AG09309 (cell line): ENCODE results near the gene XAB2.
"Not testable (repeated sequence)": the region's sequence is repeated elsewhere in the genome, so short reads cannot be mapped to it uniquely, and the experiment has no call there.

Experiments
- DNase-seq: peaks from one replicate; pipeline ENCODE4 v3.0.0-alpha.2; 2010; ENCODE audit warnings: low read depth
- H3K4me3 ChIP-seq: 2 replicates; pipeline ENCODE4 v1.5.1; 2011; ENCODE audit warnings: mild to moderate bottlenecking, low read depth, low read length, moderate library complexity; ENCODE audit not compliant: control insufficient read depth
- TF ChIP-seq, protein P1 (sequence below): IDR thresholded peaks from 2 replicates; pipeline ENCODE4 v1.5.1; 2011; ENCODE audit warnings: mild to moderate bottlenecking, low read depth, low read length, inconsistent platforms; ENCODE audit not compliant: insufficient read depth, control insufficient read depth; ENCODE audit errors: missing control alignments

The XAB2 gene

DNA sequence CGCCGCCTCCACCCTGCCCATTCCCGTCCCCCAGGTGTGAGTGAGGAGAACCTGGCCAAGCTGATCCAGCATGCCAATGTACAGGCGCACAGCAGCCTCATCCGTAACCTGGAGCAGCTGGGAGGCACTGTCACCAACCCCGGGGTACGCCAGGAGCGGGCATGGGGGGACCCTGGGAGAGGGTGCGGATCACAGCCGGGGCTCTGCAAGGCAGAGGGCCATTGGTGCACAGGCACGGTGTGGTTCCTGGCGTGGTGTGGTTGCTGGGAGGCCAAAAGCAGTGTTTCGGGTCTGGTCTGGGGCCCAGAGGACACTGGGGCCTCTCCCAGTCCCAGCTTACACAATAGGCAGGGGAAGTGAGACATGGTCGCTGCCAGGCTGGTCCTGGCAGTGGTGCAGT lies 15.8 kb upstream of the XAB2 start:
- no peak overlapping the region for H3K4me3 ChIP-seq
- TF ChIP-seq, protein P1, sequence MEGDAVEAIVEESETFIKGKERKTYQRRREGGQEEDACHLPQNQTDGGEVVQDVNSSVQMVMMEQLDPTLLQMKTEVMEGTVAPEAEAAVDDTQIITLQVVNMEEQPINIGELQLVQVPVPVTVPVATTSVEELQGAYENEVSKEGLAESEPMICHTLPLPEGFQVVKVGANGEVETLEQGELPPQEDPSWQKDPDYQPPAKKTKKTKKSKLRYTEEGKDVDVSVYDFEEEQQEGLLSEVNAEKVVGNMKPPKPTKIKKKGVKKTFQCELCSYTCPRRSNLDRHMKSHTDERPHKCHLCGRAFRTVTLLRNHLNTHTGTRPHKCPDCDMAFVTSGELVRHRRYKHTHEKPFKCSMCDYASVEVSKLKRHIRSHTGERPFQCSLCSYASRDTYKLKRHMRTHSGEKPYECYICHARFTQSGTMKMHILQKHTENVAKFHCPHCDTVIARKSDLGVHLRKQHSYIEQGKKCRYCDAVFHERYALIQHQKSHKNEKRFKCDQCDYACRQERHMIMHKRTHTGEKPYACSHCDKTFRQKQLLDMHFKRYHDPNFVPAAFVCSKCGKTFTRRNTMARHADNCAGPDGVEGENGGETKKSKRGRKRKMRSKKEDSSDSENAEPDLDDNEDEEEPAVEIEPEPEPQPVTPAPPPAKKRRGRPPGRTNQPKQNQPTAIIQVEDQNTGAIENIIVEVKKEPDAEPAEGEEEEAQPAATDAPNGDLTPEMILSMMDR: no peak
- DNase-seq: no peak

DNA sequence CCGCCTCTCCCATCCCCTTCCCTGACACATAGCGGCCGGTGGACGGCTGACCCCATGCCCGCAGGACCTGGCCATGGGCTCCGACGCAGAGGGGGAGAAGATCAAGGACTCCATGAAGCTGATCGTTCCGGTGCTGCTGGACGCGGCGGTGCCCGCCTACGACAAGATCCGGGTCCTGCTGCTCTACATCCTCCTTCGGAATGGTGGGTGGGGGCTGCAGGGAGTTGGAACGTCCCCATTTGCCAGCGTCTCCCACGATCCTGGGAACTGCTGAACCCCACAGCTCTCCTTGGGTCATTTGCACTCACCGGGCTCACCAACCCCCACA lies 15.2 kb upstream of the XAB2 start:
- no peak overlapping the region for H3K4me3 ChIP-seq
- DNase-seq: no peak
- TF ChIP-seq, protein P1: no peak

DNA sequence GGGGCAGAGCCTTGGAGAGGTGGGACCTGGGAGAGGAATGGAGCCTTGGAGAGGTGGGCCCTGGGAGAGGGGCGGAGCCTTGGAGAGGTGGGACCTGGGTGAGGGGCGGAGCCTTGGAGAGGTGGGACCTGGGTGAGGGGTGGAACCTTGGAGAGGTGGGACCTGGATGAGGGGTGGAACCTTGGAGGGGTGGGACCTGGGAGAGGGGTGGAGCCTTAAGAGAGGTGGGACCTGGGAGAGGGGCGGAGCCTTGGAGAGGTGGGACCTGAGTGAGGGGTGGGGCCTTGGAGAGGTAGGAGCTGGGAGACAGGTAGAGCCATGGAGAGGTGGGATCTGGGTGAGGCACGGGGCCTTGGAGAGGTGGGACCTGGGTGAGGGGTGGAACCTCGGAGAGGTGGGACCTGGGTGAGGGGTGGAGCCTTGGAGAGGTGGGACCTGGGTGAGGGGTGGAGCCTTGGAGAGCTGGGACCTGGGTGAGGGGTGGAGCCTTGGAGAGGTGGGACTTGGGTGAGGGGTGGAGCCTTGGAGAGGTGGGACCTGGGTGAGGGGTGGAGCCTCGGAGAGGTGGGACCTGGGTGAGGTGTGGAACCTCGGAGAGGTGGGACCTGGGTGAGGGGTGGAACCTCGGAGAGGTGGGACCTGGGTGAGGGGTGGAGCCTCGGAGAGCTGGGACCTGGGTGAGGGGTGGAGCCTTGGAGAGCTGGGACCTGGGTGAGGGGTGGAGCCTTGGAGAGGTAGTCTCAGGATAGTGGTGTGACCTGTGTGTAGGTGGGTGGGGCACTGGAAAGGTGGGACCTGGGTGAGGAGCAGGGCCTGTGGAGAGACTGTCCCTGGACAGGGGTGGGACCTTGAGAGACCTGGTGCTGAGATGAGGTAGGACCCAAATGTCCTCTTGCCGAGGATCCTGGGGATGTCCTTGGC lies 14.5 kb upstream of the XAB2 start:
- not testable (repeated sequence) for H3K4me3 ChIP-seq, DNase-seq

GRCh38 chr19:7643031-7643415 lies 13.7 kb upstream of the XAB2 start:
- TF ChIP-seq, protein P1: no peak
- DNase-seq: no peak
- no peak overlapping the region for H3K4me3 ChIP-seq

- no peak for DNase-seq
- no peak overlapping the region for H3K4me3 ChIP-seq
- TF ChIP-seq, protein P1: no peak
Measured at GRCh38 chr19:7642295-7643030, 13.1 kb upstream of the XAB2 start.

DNA sequence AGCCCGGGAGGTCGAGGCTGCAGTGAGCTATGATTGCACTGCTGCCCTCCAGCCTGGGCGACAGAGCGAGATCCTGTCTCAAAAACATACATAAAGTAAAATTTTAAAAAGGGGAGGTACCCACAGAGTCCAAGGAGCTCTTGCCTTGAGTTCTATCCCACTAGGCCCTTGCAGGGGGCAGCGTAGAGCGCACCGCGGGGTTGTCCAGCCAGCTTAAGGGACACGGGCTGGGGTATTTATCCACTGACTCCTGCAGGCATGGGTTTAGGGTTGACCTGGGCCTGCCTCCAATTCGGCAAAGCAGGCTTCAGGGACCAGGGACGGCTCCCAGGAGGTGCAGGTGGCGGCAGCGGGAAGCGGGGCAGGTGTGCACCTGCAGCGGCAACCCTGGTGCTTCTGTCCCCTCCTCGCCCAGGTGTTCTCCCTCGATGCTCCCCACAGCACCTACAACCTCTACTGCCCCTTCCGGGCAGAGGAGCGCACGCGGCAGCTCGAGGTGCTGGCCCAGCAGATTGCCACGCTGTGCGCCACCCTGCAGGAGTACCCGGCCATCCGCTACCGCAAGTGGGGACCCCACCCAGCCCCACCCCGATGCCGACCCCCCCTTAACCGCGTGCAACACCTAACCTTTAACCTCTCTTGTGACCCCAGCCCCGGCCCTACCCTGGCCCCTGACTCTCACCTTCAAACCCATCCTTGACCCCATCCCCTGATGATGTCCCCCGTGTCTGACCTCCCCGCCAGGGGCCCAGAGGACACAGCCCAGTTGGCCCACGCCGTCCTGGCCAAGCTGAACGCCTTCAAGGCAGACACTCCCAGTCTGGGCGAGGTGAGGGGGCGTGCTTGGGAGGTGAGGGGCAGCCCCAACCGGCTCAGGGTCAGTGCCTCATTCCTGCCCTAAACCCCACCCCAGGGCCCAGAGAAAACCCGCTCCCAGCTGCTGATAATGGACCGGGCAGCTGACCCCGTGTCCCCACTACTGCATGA lies 12.2 kb upstream of the XAB2 start:
- H3K4me3 ChIP-seq: no peak overlapping the region

More for the DNA sequence above, 12.2 kb upstream of the XAB2 start:
- no peak for DNase-seq
- TF ChIP-seq, protein P1: no peak
